Measurements from ENCODE around the gene PMEPA1.

GRCh38 chr20:57711826-57712225 lies 2.0 kb upstream of the PMEPA1 start:
- TF ChIP-seq TAF1 (IDR thresholded peaks at IDR 0.05; ENCODE audit: borderline replicate concordance, insufficient read depth, low read length) (no peak), POLR2AphosphoS5 (IDR thresholded peaks at IDR 0.05; ENCODE audit: low read depth, low read length) (no peak), SIN3A (IDR thresholded peaks at IDR 0.05; ENCODE audit: borderline replicate concordance, insufficient read depth, low read length) (no peak), FOXP2 (optimal IDR thresholded peaks at IDR 0.05; ENCODE audit: borderline replicate concordance, extremely low read depth, extremely low read length, insufficient read depth) (no peak)
- TF ChIP-seq, protein P1, sequence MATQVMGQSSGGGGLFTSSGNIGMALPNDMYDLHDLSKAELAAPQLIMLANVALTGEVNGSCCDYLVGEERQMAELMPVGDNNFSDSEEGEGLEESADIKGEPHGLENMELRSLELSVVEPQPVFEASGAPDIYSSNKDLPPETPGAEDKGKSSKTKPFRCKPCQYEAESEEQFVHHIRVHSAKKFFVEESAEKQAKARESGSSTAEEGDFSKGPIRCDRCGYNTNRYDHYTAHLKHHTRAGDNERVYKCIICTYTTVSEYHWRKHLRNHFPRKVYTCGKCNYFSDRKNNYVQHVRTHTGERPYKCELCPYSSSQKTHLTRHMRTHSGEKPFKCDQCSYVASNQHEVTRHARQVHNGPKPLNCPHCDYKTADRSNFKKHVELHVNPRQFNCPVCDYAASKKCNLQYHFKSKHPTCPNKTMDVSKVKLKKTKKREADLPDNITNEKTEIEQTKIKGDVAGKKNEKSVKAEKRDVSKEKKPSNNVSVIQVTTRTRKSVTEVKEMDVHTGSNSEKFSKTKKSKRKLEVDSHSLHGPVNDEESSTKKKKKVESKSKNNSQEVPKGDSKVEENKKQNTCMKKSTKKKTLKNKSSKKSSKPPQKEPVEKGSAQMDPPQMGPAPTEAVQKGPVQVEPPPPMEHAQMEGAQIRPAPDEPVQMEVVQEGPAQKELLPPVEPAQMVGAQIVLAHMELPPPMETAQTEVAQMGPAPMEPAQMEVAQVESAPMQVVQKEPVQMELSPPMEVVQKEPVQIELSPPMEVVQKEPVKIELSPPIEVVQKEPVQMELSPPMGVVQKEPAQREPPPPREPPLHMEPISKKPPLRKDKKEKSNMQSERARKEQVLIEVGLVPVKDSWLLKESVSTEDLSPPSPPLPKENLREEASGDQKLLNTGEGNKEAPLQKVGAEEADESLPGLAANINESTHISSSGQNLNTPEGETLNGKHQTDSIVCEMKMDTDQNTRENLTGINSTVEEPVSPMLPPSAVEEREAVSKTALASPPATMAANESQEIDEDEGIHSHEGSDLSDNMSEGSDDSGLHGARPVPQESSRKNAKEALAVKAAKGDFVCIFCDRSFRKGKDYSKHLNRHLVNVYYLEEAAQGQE (IDR thresholded peaks at IDR 0.05; ENCODE audit: insufficient read depth in 1 of 2, low read depth in 2 of 2, low read length in 2 of 2) = no peak

Data from PFSK-1 (cell line).